GM18867 (cell line): ENCODE data around the gene PTPRQ.
A peak's percentile ranks its signal among the peaks of the same experiment; 100 is the strongest.

Source experiments
- ATAC-seq: cut with Tn5 transposase; IDR thresholded peaks from one replicate; pipeline ENCODE4 v1.9.1; 2021; ENCODE audit warnings: mild to moderate bottlenecking, moderate library complexity; ENCODE audit not compliant: unreplicated experiment

Gene PTPRQ

DNA sequence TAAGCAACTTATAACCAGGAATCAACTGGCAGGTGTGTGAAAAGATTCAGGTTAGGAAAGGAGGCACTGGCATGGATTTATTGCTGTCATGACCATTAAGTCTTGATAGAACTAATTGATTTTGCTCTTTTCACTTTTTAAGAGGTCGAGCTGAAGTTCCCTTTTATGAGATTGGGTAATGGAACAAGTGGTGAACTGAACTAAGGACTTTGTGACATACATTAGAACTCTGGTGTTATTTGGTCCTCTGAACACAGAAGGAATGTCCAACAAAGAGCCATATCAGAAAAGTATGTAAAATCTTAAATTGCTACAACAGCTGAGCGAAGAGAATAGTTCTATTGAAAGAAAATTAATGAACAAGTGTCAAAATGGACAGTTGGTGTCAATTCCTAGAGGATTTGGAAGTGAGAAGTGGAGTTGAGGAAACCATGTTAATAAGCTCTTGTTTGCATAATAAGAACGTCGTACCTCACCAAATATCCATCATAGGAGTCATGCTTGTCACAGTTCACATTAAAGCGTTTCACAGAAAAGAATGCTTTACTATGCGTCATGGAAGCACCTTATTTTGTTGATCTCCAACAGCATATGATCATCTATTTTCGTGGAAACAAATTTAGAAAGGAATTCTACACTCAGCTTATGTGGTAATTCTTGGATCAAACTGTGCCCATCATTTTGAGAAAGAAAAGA, 255.0 kb downstream of the PTPRQ start:
- no peak for ATAC-seq

DNA sequence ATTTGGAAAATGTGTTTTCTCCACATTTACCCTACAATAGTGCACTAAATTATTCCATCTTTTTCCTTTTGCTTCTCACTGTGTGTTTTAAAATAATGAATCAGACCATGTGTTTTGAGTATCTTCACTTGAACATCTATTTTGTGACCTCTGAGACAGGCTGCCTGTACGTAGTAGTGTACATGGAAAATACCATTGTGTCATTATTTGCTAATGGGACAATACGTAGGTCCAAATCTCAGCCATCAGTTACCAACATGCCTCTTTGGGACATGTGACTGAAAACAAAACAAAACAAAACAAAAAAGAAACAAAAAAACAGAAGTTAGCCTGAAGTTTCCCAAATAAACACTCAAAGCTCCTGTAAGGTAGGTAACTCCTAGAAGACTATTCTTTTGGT, 256.3 kb downstream of the PTPRQ start:
- no peak for ATAC-seq

DNA sequence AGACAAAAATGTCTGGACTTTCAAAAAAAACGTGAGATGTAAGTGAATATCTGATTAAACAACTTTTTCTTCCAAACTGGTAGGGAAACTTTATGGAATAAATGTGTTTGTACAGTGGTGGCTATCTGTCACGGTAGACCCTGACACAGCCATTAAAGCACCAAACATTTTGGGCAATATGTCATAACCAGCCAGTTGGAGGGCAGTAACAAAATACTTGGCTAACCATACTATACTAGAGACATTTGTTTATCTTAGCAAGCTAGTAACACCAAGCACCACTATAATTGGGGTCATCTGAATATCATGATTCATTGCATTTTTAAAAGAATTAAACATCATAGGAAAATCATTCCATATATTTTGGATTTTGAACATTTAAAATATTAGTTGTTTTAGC, 257.4 kb downstream of the PTPRQ start:
- no peak for ATAC-seq

DNA sequence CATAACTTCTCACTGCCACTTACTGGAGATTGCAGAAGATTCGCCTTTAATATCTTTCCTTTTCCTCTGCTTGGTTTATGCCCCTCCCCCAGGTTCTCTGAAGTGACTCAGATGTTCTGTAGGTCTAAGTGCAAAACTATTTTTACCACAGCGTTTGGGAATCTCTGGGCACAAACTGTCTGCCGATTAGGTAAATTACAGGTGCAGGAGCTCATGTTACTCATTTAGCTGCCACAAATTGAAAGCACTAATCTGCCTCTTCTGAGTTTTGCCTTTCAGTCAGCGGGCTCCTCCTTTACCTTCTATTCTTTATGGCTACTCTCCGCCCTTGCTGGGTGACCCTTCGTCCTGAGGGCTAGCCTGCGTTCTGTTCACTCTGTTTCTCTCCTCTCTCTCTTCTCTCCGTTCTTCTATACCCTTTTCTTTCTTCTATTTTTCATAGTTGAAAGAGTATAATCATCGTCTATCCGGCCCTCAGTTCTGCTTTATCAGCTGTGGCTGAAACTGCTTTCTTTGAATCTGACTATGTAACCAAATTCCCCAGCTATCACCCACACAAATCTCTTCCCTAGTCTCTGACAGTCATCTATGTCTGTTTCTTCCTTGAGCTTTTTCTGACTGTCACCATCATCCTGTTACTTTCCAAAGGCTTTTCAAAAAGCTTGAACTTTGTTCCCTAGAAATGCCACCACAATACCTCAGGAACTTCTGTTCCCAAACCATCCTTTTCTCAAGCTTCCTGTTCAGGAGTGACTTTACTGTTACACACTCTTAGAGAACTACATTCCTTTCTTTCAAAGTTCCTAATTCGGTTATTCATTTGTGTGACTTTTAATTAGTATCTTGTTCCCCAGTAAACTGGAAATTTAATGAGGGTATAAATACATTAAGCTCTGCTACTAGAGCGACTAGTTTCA, 259.1 kb downstream of the PTPRQ start:
- ATAC-seq = peak; percentile 92

DNA sequence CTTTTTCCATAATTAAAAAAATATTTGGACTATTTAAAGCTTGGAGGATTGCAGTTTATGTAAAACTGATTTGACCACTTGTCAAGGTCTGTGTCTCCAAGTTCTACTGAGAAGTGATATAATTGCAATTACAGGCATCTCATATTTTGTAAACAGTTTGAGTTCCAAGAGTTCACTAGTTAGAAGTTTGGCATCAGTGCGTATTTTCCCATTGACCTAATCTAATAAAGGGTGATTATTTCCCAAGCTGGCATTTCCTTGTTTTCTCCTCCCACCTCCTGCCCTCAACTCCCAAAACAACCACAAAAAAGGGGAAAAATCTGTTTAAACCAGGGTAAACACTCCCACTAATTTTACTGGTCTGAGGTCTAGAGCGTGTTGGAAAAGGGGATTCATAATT, 260.4 kb downstream of the PTPRQ start:
- ATAC-seq = no peak

DNA sequence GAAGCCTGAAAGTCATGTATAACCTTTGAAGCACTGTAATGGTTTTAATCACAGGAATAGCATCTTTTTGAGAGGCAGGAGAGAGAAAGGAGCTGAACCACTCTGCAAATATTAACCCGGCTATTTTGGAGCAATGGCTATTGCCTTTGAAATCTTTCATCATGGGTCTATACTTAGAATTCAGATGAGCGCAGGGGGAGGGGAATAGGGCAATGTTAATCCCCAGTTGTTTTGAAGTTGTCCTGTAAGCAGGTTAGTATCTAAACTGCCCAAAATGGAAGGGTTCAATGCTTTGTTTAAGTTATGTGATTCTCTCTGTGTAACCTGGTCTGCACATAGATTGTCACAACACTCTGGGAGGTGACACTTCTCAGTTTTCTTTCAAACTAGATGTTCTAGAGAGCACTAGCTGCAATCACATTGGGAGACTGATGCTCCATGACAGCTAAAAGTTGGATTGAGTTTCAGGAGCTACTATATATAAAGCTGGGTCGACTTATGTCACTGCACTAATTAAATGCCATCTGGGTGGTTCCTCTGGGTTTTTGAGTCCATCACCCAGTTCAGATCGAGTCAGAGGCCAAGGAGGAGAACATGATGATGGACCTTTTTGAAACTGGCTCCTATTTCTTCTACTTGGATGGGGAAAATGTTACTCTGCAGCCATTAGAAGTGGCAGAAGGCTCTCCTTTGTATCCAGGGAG, 263.2 kb downstream of the PTPRQ start, which contains the start of gene MYF6:
Gene MYF6, plus strand, starts transcription at position 509 of the 704 bp plus-strand sequence. Its CDS starts 86 bp downstream, at position 595.
- ATAC-seq = no peak

DNA sequence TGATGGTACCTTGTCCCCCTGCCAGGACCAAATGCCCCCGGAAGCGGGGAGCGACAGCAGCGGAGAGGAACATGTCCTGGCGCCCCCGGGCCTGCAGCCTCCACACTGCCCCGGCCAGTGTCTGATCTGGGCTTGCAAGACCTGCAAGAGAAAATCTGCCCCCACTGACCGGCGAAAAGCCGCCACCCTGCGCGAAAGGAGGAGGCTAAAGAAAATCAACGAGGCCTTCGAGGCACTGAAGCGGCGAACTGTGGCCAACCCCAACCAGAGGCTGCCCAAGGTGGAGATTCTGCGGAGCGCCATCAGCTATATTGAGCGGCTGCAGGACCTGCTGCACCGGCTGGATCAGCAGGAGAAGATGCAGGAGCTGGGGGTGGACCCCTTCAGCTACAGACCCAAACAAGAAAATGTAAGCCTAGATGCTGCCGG, 263.8 kb downstream of the PTPRQ start:
- ATAC-seq = no peak

DNA sequence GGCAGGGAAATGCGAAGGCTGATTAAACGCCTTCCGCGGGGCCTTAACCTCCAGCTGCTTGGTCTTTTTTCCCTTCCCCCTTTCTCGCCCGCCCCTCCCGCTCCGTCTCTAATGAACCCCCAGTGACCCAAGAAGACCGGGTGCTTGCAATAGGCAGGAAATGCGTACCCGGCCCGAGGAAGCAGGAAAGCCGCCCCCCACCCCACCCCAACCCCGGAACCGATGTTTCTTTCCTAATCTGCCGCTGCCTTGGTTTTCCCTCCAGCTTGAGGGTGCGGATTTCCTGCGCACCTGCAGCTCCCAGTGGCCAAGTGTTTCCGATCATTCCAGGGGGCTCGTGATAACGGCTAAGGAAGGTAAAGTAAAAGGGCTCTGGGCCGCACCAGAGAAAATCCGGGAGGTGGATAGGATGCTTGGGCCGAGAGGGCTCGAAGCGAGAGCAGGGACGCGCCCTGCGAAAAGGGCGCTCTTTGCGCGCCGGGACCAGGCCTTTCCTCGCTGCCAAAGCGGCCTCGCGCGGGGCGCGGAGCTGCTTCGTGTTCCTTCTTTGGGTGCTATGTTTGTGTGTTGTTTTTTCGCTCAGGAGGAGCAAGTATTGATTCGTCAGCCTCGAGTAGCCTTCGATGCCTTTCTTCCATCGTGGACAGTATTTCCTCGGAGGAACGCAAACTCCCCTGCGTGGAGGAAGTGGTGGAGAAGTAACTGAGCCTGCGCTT, 264.4 kb downstream of the PTPRQ start:
- no peak for ATAC-seq

DNA sequence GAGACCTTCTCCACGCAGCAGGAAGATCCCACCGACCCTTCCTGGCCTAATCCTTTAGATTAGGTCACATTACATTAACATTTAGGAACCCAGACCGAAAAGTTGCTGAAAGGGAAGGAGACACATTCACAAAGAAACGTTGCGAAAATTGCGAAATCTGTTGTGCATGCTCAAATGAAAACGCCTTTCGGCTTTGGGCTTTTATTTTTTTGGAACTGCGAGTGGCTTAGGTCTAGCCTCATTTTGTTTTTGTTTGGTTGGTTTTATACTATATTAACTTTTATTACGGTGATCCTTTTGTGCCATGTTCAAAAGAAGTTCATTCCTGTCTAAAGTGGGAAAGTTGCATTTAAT, 264.9 kb downstream of the PTPRQ start:
- no peak for ATAC-seq

DNA sequence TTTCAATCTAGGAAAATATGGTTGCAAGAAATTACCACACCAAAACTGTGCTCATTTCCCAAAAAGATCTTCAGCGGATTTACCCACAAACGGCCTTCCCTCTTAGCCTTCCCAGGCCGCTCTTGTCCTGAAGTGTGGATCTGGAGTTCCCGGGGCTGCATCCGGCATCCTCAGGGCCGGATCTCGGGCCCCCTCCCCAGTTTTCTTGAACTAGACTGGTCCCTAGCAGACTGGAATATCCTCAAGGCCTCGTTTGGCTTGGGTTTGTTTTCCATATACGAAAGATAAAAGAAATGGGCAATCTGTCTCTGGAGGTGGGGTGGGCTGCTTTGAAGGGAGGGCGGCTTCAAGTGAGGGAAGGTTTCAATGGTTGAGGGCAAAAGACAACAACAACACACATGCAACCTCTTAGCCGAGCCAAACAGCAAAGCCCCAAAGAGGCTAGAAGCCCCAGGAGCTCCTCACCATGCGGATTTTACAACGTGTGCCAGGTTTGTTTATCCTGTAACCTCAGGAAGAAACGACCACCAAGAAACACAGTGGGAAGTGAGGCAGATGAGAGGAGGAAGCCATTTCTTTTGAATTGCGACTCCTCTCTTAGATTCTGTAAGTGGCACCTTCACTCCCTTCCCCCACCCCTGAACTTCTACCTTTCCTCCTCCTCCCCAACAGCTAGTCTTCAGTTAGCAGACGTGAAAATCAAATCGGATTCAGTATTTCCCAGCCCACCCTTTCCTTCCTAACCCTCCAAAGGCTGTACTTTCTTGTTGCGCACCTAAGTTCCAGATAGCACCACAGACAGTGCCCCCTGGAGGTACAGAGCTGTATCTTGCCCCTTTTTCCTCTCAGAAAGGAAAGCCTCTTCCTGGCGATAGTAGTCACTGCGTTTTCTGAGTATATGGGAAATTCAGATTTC, 266.0 kb downstream of the PTPRQ start:
- ATAC-seq = peak; percentile 77

DNA sequence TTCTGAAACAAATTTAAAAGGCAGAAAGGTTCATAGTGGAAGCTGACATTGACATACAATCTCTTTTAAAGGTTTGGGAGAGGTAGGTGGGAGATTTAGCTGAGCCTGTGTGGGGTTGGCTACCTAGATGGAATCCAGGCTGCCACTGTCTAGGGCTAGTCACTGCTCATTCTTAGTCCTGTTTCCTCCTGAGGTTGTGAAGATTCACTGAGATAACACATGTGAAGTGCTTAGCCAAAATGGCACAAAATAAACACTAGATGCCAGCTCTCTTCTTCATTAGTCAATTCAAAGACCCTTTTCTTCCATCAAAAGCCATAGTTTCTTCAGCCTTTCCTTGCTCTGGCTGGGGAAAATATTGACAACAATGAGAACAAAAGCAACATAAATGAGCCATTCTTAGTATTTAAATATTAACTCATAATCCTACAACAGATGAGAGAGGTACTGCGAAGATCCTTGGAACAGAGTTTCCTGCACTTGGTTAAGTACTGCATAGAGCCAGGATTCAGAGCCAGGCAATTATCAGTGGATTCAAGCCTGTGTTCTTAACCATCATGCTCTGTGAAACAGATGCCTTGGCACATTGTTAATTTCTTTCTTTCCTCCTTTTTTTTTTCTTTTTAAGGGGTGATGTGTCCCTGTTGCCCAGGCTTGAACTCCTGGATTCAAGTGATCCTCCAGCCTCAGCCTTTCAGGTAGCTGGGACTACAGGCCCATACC, 266.9 kb downstream of the PTPRQ start:
- ATAC-seq = peak; percentile 35

DNA sequence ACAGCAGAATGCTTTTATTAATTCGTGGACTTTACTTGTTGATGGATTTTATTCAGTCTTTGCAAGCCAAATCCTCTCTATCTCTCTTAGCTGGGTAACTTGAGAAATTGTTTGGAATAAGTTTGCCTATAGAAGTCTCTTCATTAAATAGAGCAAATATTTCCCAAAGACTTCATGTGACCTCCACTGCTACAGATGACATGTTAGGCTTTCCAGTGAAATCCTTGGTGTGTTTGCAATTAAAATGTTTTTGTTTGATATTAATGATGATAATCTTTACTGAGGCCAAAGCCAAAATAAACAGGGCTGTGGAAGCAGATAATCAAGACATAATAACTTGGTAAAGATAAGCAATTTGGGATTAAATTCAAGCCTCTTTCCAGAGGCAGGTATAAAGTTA, 267.8 kb downstream of the PTPRQ start:
- no peak for ATAC-seq

DNA sequence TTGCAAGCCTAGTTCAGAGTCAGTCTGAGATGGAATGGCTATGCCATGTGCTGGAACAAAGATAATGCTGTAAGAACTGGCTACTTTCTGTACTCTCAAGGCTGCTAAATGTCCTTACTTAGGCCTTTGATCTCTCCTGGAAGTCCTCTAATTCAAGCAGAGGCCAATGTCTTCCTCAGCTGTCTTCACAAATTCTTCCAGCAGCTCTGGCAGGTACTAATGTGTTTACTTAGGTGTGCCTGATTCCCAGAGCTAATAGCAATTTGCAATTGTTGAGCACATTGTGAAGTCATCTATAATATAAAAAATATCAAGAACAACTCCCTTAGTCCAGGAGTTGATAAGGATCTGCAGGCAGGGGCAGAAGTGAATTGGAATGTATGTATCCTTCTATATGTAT, 268.8 kb downstream of the PTPRQ start:
- ATAC-seq = no peak

DNA sequence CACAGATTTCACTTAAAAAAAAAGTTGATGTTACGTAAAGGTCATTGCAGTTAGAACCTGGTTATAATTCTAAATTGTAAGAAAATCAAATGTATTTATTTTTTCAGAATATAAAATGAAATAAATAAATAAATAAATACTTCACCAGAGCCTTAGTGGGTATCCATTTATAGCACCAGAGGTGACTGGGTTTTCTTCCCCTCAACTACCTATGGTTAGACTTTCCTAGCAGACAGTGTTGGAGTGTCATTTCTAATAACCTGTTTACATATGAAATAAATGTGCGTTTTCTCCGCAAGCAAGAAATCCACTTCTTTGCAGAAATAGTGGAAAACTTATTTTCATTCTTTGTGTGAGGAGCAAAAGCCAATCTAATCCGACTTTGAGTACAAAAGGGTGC, 269.4 kb downstream of the PTPRQ start:
- no peak for ATAC-seq

DNA sequence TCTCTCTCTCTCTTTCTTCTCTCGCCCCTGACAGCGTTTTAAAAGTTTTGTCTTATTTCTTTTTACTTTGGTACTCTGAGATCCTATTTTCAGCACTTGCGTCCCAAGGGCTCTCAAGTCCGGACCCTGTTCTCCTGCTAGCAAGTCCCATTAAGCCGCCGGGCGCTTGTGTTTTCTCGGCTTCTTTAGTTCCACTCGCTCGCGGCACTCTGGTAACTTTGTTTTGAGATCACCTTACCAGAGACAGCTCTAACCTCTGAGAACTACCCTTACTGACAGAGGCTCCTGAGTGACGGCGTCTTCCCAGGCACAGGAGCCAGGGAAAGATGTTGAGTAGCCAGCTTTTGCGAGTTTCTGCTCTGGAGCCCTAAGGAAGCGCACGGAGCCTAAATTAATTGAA, 270.0 kb downstream of the PTPRQ start:
- ATAC-seq = no peak

DNA sequence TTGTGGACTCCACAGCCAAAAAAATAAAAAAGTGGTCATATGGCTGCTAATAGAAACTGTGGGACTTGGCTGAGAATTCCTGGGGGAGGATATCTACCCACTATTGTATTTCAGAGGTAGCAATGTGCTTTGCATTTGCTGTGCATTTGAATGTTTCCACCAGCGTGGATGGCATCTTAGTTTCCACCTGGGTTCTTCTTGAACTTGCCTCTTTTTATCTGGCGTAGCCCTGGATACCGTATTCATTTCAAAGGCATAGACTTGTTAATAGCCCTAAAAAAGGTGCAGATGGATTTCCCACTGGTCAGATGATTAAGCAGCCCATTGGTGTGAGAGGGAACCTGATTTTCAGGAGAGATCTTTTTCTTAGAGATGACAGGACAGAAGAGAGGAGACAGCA, 270.8 kb downstream of the PTPRQ start:
- ATAC-seq = no peak

DNA sequence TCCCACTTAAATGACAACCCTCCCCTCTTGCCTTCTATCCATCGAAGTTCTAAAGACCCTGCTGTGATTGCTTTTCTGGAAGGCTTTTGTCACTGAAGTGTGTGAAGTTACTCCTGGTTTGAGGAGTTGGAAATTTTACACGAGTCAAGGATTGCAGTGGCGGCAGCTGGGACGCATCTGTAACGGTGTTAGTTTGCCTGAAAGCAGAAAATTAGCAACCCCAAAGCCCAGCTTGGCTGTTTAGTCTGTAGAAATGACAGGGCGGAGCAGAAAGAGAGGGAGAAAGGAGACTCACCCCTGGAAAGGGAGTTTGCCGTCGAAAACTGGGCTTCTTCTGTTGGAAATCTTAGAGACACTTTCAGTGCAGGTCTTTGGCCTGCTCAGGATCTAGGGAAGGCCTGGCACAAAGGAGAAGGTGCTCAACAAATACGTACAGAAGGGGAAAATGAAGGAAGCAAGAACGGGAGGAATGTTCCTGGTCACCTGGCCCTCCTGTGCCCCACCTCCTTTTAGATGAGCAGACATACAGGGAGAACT, 271.7 kb downstream of the PTPRQ start:
- no peak for ATAC-seq

DNA sequence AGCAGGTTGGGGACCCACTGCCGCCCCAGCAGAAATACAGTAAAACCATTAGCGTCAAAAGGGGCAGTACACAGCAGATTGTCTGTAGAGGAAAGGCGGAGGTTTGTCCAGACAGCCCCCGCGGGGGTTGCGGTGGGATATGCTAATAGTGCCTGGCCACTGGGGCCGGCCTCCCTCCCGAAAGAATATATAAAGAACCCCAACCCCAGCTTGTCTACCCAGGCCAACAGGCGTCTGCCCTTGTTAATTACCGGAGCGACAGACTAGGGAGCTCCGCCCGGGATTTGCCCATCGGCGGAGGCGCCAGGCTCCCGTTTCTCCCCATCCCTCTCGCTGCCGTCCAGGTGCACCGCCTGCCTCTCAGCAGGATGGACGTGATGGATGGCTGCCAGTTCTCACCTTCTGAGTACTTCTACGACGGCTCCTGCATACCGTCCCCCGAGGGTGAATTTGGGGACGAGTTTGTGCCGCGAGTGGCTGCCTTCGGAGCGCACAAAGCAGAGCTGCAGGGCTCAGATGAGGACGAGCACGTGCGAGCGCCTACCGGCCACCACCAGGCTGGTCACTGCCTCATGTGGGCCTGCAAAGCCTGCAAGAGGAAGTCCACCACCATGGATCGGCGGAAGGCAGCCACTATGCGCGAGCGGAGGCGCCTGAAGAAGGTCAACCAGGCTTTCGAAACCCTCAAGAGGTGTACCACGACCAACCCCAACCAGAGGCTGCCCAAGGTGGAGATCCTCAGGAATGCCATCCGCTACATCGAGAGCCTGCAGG, 272.8 kb downstream of the PTPRQ start, which contains the start of gene MYF5:
Gene MYF5, plus strand, starts transcription at position 217 of the 774 bp plus-strand sequence. Its CDS starts 152 bp downstream, at position 369.
- no peak for ATAC-seq
